Panc1 (cell line): Measurements from ENCODE around the gene EXD3. TPM values are rescaled to one million over a fixed set of nuclear protein-coding genes. Genes with fewer than 3 reads are reported as not detected.
"Not testable (repeated sequence)": the region's sequence is repeated elsewhere in the genome, so short reads cannot be mapped to it uniquely, and the experiment has no call there.

Experiments
- ATAC-seq: fragments of 200-7000 bp; cut with Tn5 transposase; 2 replicates; pipeline ENCODE4 v1.9.1; 2020; ENCODE audit warnings: mild to moderate bottlenecking, moderate library complexity
- BruUV-seq: library from RNA; stranded (reverse); fragments of 400-500 nt; replicated peaks from 2 replicates; lab custom pipeline; 2021; lab: Mats Ljungman, UMichigan
- CTCF ChIA-PET: fragments of 300-600 bp; sonication (Branson Sonifier 250); formaldehyde crosslinking; loops from one replicate; lab custom pipeline; 2022; ENCODE audit warnings: antibody characterized with exemption; lab: Charles Lee
- POLR2A ChIA-PET: fragments of 300-600 bp; sonication (Branson Sonifier 250); formaldehyde crosslinking; loops from one replicate; lab custom pipeline; 2022; ENCODE audit warnings: antibody characterized with exemption; lab: Charles Lee
- DNase-seq: peaks from one replicate; pipeline ENCODE4 v3.0.0-alpha.2; 2010; ENCODE audit warnings: low read depth, low spot score
- H3K27ac ChIP-seq: 2 replicates; pipeline ENCODE4 v1.5.1; 2011; ENCODE audit warnings: mild to moderate bottlenecking, low read length, inconsistent platforms
- H3K27me3 ChIP-seq: fragments of 200-500 bp; sonication (Bioruptor generic); 2 replicates; pipeline ENCODE4 v1.6.0; 2014; ENCODE audit warnings: low read length, inconsistent platforms; ENCODE audit not compliant: control insufficient read depth, insufficient read depth
- H3K36me3 ChIP-seq: fragments of 200-500 bp; sonication (Bioruptor generic); 2 replicates; pipeline ENCODE4 v1.5.1; 2014; ENCODE audit warnings: inconsistent platforms, mild to moderate bottlenecking, low read length, moderate library complexity; ENCODE audit not compliant: control insufficient read depth, insufficient read depth
- H3K4me1 ChIP-seq: 2 replicates; pipeline ENCODE4 v1.5.1; 2011; ENCODE audit warnings: inconsistent platforms, mild to moderate bottlenecking, low read length, moderate library complexity; ENCODE audit not compliant: control insufficient read depth, insufficient read depth
- H3K4me3 ChIP-seq, 2 experiments: 2 replicates each; pipeline ENCODE4 v1.5.1; 2011 to 2012; ENCODE audit warnings: low read depth in 2 of 2, low read length in 2 of 2, mild to moderate bottlenecking in 2 of 2, inconsistent platforms in 1 of 2, moderate library complexity in 1 of 2
- H3K9me3 ChIP-seq: fragments of 200-500 bp; sonication (Bioruptor generic); 2 replicates; pipeline ENCODE4 v1.5.1; 2014; ENCODE audit warnings: low read depth, mild to moderate bottlenecking, inconsistent platforms, low read length, moderate library complexity; ENCODE audit not compliant: control insufficient read depth, insufficient read depth
- CTCF ChIP-seq: fragments of 450-650 bp; IDR thresholded peaks from 2 replicates; pipeline ENCODE4 v1.5.1; 2017; ENCODE audit warnings: mild to moderate bottlenecking
- POLR2AphosphoS5 ChIP-seq: IDR thresholded peaks from 2 replicates; pipeline ENCODE4 v1.6.1; 2012; ENCODE audit warnings: mild to moderate bottlenecking, low read depth, low read length, moderate library complexity
- REST ChIP-seq, 2 experiments: IDR thresholded peaks; 2 replicates each; pipeline ENCODE4 v1.6.1; 2011 to 2012; ENCODE audit warnings: low read depth in 2 of 2, control low read depth in 1 of 2, low read length in 1 of 2, mild to moderate bottlenecking in 1 of 2, moderate library complexity in 1 of 2; ENCODE audit not compliant: insufficient read depth in 1 of 2
- SIN3A ChIP-seq: IDR thresholded peaks from 2 replicates; pipeline ENCODE4 v1.6.1; 2012; ENCODE audit warnings: low read depth, mild to moderate bottlenecking, low read length, moderate library complexity, borderline replicate concordance; ENCODE audit not compliant: insufficient read depth
- TCF7L2 ChIP-seq: IDR thresholded peaks from 2 replicates; pipeline ENCODE4 v1.6.1; 2011; ENCODE audit warnings: mild to moderate bottlenecking, low read depth, low read length, inconsistent platforms
- in situ Hi-C: cut with HindIII; loops from 2 replicates; pipeline ENCODE4 v1.10.0; 2016; ENCODE audit warnings: low sequenced_read_pairs, low pct_unique_long_range_greater_than_20kb
- intact Hi-C: fragments of 100-400 bp; cut with micrococcal nuclease; formaldehyde crosslinking; loops from one replicate; pipeline ENCODE4 v1.10.0; 2022; ENCODE audit not compliant: unreplicated experiment
- total RNA-seq: library from RNA; stranded (reverse); gene quantifications from one replicate; pipeline ENCODE4 v1.2.1, GENCODE V29; 2021; ENCODE audit not compliant: unreplicated experiment

EXD3 gene
- total RNA-seq, 1 experiment from 2014 or later, result 9.2 TPM

GRCh38 chr9:137467896-137468295 is 44.9 kb upstream of the EXD3 start:
- no peaks in the 10 kb centered on the region for H3K9me3 ChIP-seq
- TF ChIP-seq CTCF (no peak), TCF7L2 (no peak), SIN3A (no peak), REST (IDR thresholded peaks at IDR 0.05; ENCODE audit: insufficient read depth in 1 of 2, low read depth in 2 of 2, low read length in 1 of 2) (no peak), POLR2AphosphoS5 (no peak)
- ATAC-seq (no peak), DNase-seq (no peak)
- H3K4me1 ChIP-seq, result no peaks in the 10 kb centered on the region
- ChIA-PET CTCF (no interaction called here), POLR2A (no interaction called here)
- no peaks in the 10 kb centered on the region for H3K36me3 ChIP-seq
- H3K4me3 ChIP-seq, result no peak overlapping the region
- intact Hi-C loops (no loop called here), in situ Hi-C loops (no loop called here)
- BruUV-seq, result no TSS peak
- no peaks in the 10 kb centered on the region for H3K27me3 ChIP-seq
- H3K27ac ChIP-seq, result no peak overlapping the region

- intact Hi-C loops (no loop called here), in situ Hi-C loops (no loop called here)
- H3K27me3 ChIP-seq, result no peaks in the 10 kb centered on the region
- no peaks in the 10 kb centered on the region for H3K9me3 ChIP-seq
- DNase-seq, result no peak
- BruUV-seq, result no TSS peak
- no peak overlapping the region for H3K4me3 ChIP-seq
- H3K4me1 ChIP-seq, result no peaks in the 10 kb centered on the region
- no peak overlapping the region for H3K27ac ChIP-seq
- ChIA-PET CTCF (no interaction called here), POLR2A (no interaction called here)
- no peaks in the 10 kb centered on the region for H3K36me3 ChIP-seq
- TF ChIP-seq REST (IDR thresholded peaks at IDR 0.05; ENCODE audit: insufficient read depth in 1 of 2, low read depth in 2 of 2, low read length in 1 of 2), result no peak
- TF ChIP-seq POLR2AphosphoS5, result no peak
- TF ChIP-seq TCF7L2, result no peak
- TF ChIP-seq SIN3A, result no peak
- no peak for TF ChIP-seq CTCF
- ATAC-seq, result no peak
These were observed 44.2 kb upstream of the EXD3 start for GRCh38 chr9:137467161-137467581.

GRCh38 chr9:137466389-137467085 is 43.6 kb upstream of the EXD3 start:
- H3K36me3 ChIP-seq, ATAC-seq, intact Hi-C loops, H3K4me1 ChIP-seq, POLR2A ChIA-PET, H3K4me3 ChIP-seq, H3K9me3 ChIP-seq, H3K27me3 ChIP-seq, CTCF ChIA-PET, in situ Hi-C loops, DNase-seq, BruUV-seq, H3K27ac ChIP-seq: not testable (repeated sequence)
